NCI-H1436 (cell line): Measurements from ENCODE around the gene PIK3R6.

Experiments
- DNase-seq: peaks from one replicate; lab custom pipeline; 2025; lab: John Stamatoyannopoulos, UW

PIK3R6 gene

GRCh38 chr17:8797621-8798175 is 69.8 kb downstream of the PIK3R6 start:
- no peak for DNase-seq

GRCh38 chr17:8794636-8795035 is 72.8 kb downstream of the PIK3R6 start:
- no peak for DNase-seq

GRCh38 chr17:8793649-8794048 is 73.8 kb downstream of the PIK3R6 start:
- DNase-seq: no peak

GRCh38 chr17:8792646-8793045 is 74.8 kb downstream of the PIK3R6 start:
- DNase-seq: no peak

- no peak for DNase-seq
These were observed 75.6 kb downstream of the PIK3R6 start for GRCh38 chr17:8791910-8792270.

GRCh38 chr17:8791248-8791909 is 76.1 kb downstream of the PIK3R6 start:
- no peak for DNase-seq

- DNase-seq: no peak
These were observed 77.7 kb downstream of the PIK3R6 start for GRCh38 chr17:8789743-8790142.

- no peak for DNase-seq
These were observed 78.5 kb downstream of the PIK3R6 start for GRCh38 chr17:8788998-8789397.

GRCh38 chr17:8785547-8786413 is 81.7 kb downstream of the PIK3R6 start:
- peak; percentile 44 for DNase-seq

- DNase-seq: no peak
These were observed 85.3 kb downstream of the PIK3R6 start for GRCh38 chr17:8782176-8782575.

GRCh38 chr17:8781776-8782175 is 85.7 kb downstream of the PIK3R6 start:
- DNase-seq: no peak

- DNase-seq: no peak
These were observed 90.6 kb downstream of the PIK3R6 start for GRCh38 chr17:8776881-8777280.

GRCh38 chr17:8776248-8776647 is 91.2 kb downstream of the PIK3R6 start:
- DNase-seq: no peak

- no peak for DNase-seq
These were observed 100.7 kb downstream of the PIK3R6 start for GRCh38 chr17:8766731-8767130.

- DNase-seq: no peak
These were observed 105.5 kb downstream of the PIK3R6 start for GRCh38 chr17:8762012-8762411.

GRCh38 chr17:8758137-8758596 is 109.3 kb downstream of the PIK3R6 start, which contains the start of gene SPDYE4:
SPDYE4 (minus strand) TSS chr17:8758546; CDS start chr17:8758382, 164 bp downstream.
- DNase-seq: no peak

- DNase-seq: no peak
These were observed 110.3 kb downstream of the PIK3R6 start for GRCh38 chr17:8757189-8757588.

- no peak for DNase-seq
These were observed 111.8 kb downstream of the PIK3R6 start for GRCh38 chr17:8755590-8756255.

- DNase-seq: no peak
These were observed 112.6 kb downstream of the PIK3R6 start for GRCh38 chr17:8754890-8755289.

GRCh38 chr17:8753976-8754440 is 113.5 kb downstream of the PIK3R6 start:
- no peak for DNase-seq

- no peak for DNase-seq
These were observed 114.1 kb downstream of the PIK3R6 start for GRCh38 chr17:8753136-8753975.
